Kasumi-1 (cell line): ENCODE results near the gene GTF2H3.

Source experiments
- DNase-seq, 2 experiments: peaks; one replicate each; lab custom pipeline; 2025; lab: John Stamatoyannopoulos, UW

The GTF2H3 gene

DNA sequence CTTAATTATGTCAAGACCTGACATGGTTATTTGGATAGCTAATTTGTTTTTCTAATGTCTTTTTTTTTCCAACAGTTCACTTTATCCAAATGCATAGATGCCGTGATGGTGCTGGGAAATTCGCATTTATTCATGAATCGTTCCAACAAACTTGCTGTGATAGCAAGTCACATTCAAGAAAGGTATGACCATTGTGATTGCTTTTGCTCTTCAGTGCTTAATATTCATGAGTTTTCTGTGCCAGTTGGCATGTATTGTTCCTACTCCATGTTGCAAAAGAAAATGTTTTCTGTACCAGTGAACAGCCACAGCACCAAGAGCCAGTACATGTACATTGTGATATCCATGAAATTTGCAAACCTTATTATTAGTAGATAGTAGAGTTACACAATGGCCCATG, 11.8 kb downstream of the GTF2H3 start:
- no peak for DNase-seq

DNA sequence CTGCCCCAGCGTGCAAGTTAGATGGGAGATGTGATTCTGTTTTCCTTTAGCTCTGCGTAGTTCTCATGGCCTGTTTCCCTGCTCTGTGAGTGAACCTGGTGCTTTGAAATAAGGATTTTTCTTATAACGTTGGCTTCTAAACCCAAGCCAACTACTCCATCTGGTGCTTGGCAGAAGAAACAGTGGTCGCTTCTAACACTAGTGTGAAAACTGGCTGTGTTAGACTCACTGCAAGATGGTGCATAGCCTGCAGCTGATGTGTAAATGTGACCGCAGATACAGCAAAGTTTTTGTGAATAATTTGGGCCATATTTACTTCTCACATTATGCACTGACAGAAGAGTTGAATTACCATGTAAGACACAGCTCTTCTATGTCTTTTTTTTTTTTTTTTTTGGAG, 12.2 kb downstream of the GTF2H3 start:
- DNase-seq: no peak

DNA sequence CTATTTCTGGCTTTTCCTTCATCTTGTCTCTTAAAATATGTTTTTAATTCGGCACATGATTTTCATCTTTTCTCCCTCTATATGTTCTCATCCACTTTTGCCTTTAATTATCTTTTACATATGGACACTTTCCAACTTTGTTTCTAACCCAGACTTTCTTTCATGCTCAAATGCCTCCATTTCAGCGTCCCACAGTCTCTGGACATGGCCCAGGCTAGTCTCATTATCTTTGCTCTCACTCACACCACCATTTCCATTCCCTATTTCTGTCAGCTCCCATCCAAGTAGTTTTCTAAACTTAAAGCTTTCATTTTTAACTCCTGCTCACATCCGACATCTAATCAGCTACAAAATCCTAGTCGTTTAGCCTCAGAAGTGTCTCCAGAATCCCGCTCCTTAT, 14.8 kb downstream of the GTF2H3 start:
- DNase-seq: no peak

- DNase-seq: no peak
Measured at GRCh38 chr12:123654129-123654701, 20.6 kb downstream of the GTF2H3 start.

DNA sequence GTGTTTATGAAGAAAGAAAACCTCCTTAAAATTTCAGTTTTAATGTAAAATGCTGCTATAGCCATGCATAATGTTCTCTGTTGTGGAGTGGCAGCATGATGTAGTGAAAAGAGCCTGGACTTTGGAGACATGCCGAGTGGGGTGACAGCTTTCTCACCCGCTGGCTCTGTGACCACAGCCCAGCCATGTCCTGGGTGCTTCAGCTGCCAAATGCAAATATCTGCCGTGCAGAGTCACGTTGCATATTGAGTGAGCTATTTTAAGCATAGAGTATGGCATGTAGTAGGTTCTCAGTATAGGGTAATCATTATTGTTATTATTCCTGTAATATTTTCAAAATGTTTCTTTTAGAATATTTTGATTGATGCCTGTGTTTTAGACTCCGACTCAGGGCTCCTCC, 21.8 kb downstream of the GTF2H3 start:
- no peak for DNase-seq

DNA sequence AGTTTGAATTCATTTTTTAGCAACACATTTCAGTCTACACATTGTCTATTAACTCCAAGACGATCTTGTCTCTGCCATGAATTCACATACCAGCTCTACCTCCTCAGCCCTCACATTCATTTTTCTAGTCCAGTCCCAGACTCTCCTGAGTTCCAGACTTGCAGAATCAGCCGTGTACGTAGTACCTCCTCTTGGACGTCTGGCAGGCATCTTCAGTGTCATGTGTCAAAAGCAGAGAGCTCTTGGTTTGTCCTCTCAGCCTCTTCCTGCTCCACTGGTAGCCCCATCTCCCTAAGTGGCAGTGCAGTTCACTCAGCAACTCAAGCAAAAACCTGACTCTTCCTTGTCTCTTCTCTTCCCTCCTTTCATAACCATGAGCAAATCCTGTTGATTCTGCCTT, 22.8 kb downstream of the GTF2H3 start:
- DNase-seq: no peak

- DNase-seq: no peak
Measured at GRCh38 chr12:123657211-123657610, 23.6 kb downstream of the GTF2H3 start.

GRCh38 chr12:123659996-123660727, 26.5 kb downstream of the GTF2H3 start:
- no peak for DNase-seq

DNA sequence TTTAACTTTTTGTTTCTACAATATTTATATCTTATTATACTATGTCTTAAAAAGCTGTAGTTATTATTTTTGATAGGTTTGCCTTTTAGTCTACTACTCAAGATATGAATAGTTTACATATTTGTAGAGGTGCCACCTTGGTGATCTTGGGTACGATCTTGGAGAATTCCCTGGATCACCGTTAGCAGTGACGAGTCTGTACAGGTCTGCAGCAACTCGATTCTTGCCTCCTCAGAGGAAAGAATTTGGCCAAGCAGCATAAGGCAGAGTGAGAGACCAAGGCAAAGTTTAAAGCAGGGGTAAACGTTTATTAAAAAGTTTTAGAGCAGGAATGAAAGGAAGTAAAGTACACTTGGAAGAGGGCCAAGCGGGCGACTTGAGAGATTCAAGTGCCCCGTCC, 34.1 kb downstream of the GTF2H3 start:
- DNase-seq: no peak

DNA sequence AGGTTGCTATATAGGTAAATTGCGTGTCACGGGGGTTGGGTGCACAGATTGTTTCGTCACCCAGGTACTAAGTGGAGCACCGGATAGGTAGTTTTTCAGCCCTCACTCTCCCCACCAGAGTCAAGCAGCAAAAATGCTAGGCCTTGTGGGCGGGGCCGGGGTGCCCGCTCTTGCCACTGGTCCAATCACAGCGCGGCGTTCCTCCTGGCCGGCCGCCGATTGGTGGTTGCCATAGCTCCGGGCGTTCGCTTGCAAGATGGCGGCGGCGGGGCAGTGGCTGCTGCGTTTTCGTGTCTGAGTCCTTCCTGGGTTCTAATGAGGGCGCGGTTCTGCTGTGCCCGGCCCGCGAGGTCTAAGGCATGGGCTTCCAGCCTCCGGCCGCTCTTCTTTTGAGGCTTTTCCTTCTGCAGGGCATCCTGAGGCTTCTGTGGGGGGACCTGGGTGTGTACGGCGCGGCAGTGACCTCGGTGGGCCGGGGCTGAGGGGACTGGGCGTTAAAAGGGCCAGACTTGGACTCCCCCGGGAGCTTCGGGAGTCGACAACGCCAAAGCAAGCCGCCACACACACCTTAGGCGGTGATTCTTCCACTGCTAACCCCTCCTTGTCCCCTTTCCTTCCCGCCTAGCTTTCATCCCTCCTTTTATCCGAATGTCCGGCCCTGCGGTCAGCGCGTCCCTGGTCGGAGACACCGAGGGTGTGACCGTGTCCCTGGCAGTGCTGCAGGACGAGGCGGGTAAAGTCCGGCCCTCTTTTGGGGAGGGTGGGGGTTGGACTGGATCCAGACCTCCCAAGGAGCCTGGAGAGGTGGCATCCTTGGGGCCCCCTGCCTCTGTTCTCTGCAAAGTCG, 37.5 kb downstream of the GTF2H3 start, which contains the start of gene TCTN2:
Gene TCTN2 (plus strand): TSS at position 232 of the 847 bp plus-strand sequence. CDS start 128 bp downstream, at position 360.
- DNase-seq: no peak

GRCh38 chr12:123671876-123672275, 38.2 kb downstream of the GTF2H3 start:
- no peak for DNase-seq

GRCh38 chr12:123675436-123675835, 41.8 kb downstream of the GTF2H3 start:
- no peak for DNase-seq

DNA sequence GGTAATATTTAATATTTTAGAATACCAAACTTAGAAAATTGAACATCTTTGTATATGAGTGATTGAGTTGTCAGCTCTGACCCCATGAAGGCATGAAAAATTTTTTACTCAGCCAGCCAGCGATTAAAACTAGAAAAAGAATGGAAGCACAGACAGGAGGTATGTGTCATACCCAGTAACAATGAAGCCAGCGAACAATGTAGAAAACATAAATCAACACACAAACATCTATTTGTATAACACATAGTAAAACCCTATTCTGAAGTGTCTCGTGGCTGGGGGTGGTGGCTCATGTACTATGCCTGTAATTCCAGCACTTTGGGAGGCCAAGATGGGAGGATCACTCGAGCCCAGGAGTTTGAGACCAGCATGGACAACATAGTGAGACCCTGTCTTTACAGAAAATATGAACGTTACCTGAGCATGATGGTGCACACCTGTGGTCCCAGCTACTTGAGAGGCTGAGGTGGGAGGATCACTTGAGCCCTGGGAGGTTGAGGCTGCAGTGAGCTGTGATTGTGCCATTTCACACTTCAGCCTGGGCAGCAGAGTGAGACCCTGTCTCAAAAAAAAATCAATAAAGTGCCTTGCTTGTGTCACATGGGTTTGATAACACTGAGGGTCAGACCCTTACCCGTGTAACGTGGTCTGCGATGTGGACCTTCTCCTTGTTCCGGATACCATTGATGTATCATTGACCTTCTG, 43.1 kb downstream of the GTF2H3 start:
- DNase-seq: no peak

DNA sequence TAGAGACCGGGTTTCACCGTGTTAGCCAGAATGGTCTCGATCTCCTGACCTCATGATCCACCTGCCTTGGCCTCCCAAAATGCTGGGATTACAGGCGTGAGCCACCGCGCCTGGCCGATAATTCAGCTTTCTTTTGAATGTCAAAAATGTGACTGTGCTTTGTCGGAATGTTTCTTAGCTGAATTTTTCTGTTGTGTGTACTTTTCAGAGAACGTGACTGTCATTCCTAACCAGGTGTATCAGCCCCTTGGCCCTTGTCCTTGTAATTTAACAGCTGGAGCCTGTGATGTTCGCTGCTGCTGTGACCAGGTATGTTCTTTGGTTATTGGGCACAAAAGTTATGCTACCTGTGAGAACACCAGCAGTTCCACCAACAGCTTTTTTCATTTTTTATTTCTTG, 45.4 kb downstream of the GTF2H3 start:
- DNase-seq: no peak

GRCh38 chr12:123681605-123682004, 48.0 kb downstream of the GTF2H3 start:
- DNase-seq: no peak

DNA sequence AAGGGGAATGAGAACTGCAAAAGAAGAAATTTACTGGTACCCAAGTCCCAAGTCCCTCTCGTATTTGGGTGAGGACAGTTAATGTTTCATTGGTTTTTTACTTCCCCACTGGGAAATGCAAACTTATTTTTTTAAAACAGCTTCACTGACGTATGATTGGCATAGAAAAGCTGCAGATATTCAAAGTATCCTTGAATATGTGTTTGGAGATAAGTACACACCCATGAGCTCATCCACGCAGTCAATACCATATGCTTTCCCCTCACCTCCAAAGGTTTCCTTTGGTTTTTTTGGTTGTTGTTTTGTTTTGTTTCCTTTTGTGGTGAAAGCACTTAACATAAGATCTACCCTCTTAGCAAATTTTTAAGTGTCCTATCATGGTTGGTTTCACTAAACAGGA, 50.3 kb downstream of the GTF2H3 start:
- DNase-seq: no peak

DNA sequence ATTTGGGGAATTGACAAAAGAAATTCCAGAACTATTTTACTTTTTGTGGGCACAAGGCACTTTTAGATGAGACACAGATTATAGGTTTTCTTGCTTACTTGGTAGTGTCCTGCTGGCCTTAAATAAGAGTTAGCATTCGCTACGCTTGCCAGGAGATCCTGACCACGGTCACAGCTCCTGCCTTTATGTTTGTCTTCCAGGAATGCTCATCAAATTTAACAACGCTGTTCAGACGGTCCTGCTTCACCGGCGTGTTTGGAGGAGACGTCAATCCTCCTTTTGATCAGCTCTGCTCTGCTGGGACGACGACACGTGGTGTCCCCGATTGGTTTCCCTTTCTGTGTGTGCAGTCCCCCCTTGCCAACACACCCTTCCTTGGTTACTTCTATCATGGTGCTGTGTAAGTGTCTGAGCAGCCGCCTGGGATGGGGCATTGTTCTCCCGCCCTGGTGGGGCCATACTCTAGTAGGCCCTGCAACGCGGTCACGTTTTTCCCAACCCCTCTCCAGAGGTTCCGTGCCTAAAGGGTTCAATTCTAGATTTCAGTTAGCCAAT, 53.1 kb downstream of the GTF2H3 start:
- DNase-seq: no peak

- DNase-seq: no peak
Measured at GRCh38 chr12:123690191-123690840, 56.7 kb downstream of the GTF2H3 start.

- no peak for DNase-seq
Measured at GRCh38 chr12:123696207-123696606, 62.6 kb downstream of the GTF2H3 start.

DNA sequence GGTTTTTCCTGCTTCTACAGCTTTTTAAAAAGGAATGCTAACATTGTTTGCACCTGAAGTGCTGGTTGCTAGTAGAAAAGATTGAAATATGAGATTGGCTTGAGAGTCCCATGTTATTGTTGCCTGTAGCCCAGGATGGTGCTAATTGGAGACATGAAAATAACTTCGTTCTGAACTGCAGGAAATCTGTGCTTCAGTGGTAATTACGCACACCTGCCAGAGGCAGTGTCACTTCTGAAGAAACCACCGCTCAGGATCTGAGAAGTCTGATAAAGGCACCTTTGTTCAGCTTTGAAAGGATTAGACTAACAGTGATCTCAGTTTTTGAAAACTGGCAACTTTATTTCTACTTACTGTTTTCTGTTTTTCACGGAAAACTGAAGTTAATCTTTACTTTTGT, 63.0 kb downstream of the GTF2H3 start:
- DNase-seq: no peak

DNA sequence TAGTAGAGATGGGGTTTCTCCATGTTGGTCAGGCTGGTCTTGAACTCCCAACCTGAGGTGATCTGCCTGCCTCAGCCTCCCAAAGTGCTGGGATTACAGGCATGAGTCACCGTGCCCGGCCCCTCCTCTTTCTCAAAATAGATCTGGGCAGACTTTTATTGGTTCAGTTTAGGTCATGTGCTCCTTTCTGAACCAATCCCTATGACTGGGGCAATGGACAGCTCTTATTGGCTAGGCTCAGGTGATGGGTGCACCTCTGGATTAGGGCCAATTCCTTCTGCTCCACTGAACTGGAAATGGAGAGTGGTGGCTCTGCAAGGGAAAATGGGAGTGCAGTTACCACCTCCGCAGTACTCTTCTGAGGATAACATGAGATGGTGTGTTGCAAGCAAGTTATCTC, 72.3 kb downstream of the GTF2H3 start:
- no peak for DNase-seq

- DNase-seq: no peak
Measured at GRCh38 chr12:123707466-123707865, 73.8 kb downstream of the GTF2H3 start.
